Liver (tissue), 3 donors: ENCODE data around the gene C15orf62.

Experiments
- EGR1 ChIP-seq, 2 donors: IDR thresholded peaks; 2 replicates each; pipeline ENCODE4 v1.6.1; 2016 to 2018; ENCODE audit warnings: antibody characterized with exemption in 2 of 2, low read depth in 2 of 2
- GABPA ChIP-seq, 2 donors: IDR thresholded peaks in 1 of 2; conservative IDR thresholded peaks in 1 of 2; 2 replicates each; pipeline ENCODE4 v1.6.1; 2016; ENCODE audit warnings: antibody characterized with exemption in 2 of 2, mild to moderate bottlenecking in 1 of 2, moderate library complexity in 1 of 2
- JUND ChIP-seq, 2 donors: IDR thresholded peaks; 2 replicates each; pipeline ENCODE4 v1.6.1; 2016; ENCODE audit warnings: antibody characterized with exemption in 2 of 2
- RAD21 ChIP-seq, 2 donors: IDR thresholded peaks; 2 replicates each; pipeline ENCODE4 v1.6.1; 2016; ENCODE audit warnings: antibody characterized with exemption in 2 of 2, mild to moderate bottlenecking in 2 of 2
- REST ChIP-seq: IDR thresholded peaks from 2 replicates; pipeline ENCODE4 v1.6.1; 2016; ENCODE audit warnings: antibody characterized with exemption, mild to moderate bottlenecking
- TAF1 ChIP-seq: conservative IDR thresholded peaks from 2 replicates; pipeline ENCODE4 v1.6.1; 2016; ENCODE audit warnings: antibody characterized with exemption, mild to moderate bottlenecking
- TF ChIP-seq, protein P1 (sequence below): fragments of 150-350 bp; IDR thresholded peaks from 2 replicates; pipeline ENCODE4 v1.5.1; 2017; ENCODE audit warnings: improper control_type of control experiment, low read depth, low read length; ENCODE audit not compliant: missing input control
- TF ChIP-seq, protein P2 (sequence below): IDR thresholded peaks from 2 replicates; pipeline ENCODE4 v1.6.1; 2016; ENCODE audit warnings: antibody characterized with exemption
- donor health status: healthy.
- donor health status: healthy.

DNA sequence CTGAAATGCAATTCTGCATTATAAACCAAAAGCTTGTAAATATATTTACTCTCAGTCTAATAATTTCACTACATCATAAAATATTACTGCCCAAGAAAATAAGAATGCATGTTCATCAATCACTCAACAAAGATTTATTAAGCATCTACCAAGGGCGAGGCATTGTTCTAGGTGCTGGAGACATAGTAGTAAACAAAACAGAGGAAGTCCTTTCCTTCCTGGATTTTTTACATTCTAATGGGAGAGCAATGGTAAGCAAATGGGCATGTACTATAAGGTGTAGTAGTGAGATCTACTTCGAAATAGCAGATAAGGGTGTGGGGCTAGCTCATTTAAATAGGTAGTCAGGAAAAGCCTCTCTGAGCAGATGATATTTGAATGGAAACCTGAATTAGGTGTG is 26.3 kb downstream of the C15orf62 start:
- TF ChIP-seq, protein P1, sequence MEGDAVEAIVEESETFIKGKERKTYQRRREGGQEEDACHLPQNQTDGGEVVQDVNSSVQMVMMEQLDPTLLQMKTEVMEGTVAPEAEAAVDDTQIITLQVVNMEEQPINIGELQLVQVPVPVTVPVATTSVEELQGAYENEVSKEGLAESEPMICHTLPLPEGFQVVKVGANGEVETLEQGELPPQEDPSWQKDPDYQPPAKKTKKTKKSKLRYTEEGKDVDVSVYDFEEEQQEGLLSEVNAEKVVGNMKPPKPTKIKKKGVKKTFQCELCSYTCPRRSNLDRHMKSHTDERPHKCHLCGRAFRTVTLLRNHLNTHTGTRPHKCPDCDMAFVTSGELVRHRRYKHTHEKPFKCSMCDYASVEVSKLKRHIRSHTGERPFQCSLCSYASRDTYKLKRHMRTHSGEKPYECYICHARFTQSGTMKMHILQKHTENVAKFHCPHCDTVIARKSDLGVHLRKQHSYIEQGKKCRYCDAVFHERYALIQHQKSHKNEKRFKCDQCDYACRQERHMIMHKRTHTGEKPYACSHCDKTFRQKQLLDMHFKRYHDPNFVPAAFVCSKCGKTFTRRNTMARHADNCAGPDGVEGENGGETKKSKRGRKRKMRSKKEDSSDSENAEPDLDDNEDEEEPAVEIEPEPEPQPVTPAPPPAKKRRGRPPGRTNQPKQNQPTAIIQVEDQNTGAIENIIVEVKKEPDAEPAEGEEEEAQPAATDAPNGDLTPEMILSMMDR: no peak
- no peak for TF ChIP-seq GABPA (IDR thresholded peaks at IDR 0.05 in 1 of 2, conservative IDR thresholded peaks at IDR 0.05 in 1 of 2)
- TF ChIP-seq EGR1 (IDR thresholded peaks at IDR 0.05; ENCODE audit: low read depth in 2 of 2): no peak
- TF ChIP-seq JUND (IDR thresholded peaks at IDR 0.05): no peak
- no peak for TF ChIP-seq REST
- TF ChIP-seq RAD21 (IDR thresholded peaks at IDR 0.05): no peak
- TF ChIP-seq TAF1: no peak
- TF ChIP-seq, protein P2, sequence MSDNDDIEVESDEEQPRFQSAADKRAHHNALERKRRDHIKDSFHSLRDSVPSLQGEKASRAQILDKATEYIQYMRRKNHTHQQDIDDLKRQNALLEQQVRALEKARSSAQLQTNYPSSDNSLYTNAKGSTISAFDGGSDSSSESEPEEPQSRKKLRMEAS: no peak
